K562 (cell line): ENCODE data around the gene EPHA2. TPM values are rescaled to one million over a fixed set of nuclear protein-coding genes. Genes with fewer than 3 reads are reported as not detected.

Source experiments
- BACH1 ChIP-seq: fragments of 200-800 bp; sonication (Bioruptor generic); IDR thresholded peaks from 2 replicates; pipeline ENCODE4 v1.6.1; 2016; ENCODE audit warnings: missing genetic modification characterization, missing compliant biosample characterization
- BCOR ChIP-seq: fragments of 450-650 bp; IDR thresholded peaks from 2 replicates; pipeline ENCODE4 v1.6.1; 2016
- DACH1 ChIP-seq: fragments of 450-650 bp; IDR thresholded peaks from 2 replicates; pipeline ENCODE4 v1.6.1; 2018; ENCODE audit not compliant: partially characterized antibody
- GABPB2 ChIP-seq: fragments of 250-450 bp; sonication (Bioruptor Pico); conservative IDR thresholded peaks from 2 replicates; pipeline ENCODE4 v1.5.1; 2021; ENCODE audit warnings: mild to moderate bottlenecking
- HLTF ChIP-seq: fragments of 450-650 bp; IDR thresholded peaks from 2 replicates; pipeline ENCODE4 v1.6.1; 2016
- KDM4B ChIP-seq, 2 experiments: fragments of 450-650 bp in 1 of 2; sonication (generic) in 1 of 2; IDR thresholded peaks; 2 replicates each; pipeline ENCODE4 v1.6.1; 2016 to 2017; ENCODE audit warnings: borderline replicate concordance in 2 of 2, antibody characterized with exemption in 1 of 2, low read depth in 1 of 2, mild to moderate bottlenecking in 1 of 2
- LARP7 ChIP-seq: fragments of 450-650 bp; IDR thresholded peaks from 2 replicates; pipeline ENCODE4 v1.6.1; 2016
- MBD2 ChIP-seq: sonication (generic); IDR thresholded peaks from 2 replicates; pipeline ENCODE4 v1.6.1; 2016; ENCODE audit warnings: low read depth, borderline replicate concordance
- SRSF9 ChIP-seq: fragments of 200-400 bp; formaldehyde crosslinking; IDR thresholded peaks from 2 replicates; pipeline ENCODE4 v1.6.1; 2017; ENCODE audit warnings: low read depth, low read length, borderline replicate concordance
- ZFP36 ChIP-seq: fragments of 150-350 bp; IDR thresholded peaks from 2 replicates; pipeline ENCODE4 v1.6.1; 2018; ENCODE audit warnings: low read length, low read depth; ENCODE audit not compliant: partially characterized antibody
- ZNF175 ChIP-seq: fragments of 200-800 bp; sonication (Bioruptor generic); IDR thresholded peaks from 2 replicates; pipeline ENCODE4 v1.6.1; 2016; ENCODE audit warnings: low read depth, mild to moderate bottlenecking, missing genetic modification characterization, missing compliant biosample characterization
- ZNF184 ChIP-seq: sonication (generic); formaldehyde crosslinking; IDR thresholded peaks from 2 replicates; pipeline ENCODE4 v1.5.0; 2020; ENCODE audit warnings: missing genetic modification reagents
- ZNF586 ChIP-seq: fragments of 450-650 bp; formaldehyde crosslinking; conservative IDR thresholded peaks from 2 replicates; pipeline ENCODE4 v1.4.0; 2020; ENCODE audit warnings: mild to moderate bottlenecking, moderate library complexity
- polyA plus RNA-seq, 8 experiments: library from polyadenylated mRNA; depleted of rRNA in 4 of 8; stranded (reverse) in 5 of 8; unstranded in 3 of 8; fragments of >200 nt; fragmentation: Nextera tagmentation in 2 of 8; fragmentation: Illumina TruSeq in 1 of 8; extraction: Ambion mirVana in 2 of 8; extraction: Trizol in 1 of 8; gene quantifications; 2 replicates each; pipeline versions ENCODE4 v1.2.1 to v1.2.3, GENCODE V29; 2011 to 2014; ENCODE audit warnings: inconsistent platforms in 1 of 8, missing spikeins in 1 of 8
- total RNA-seq, 7 experiments: library from RNA; depleted of rRNA in 6 of 7; stranded (reverse); fragments of >200 nt in 6 of 7; fragmentation: Illumina TruSeq in 2 of 7; extraction: Trizol in 2 of 7; gene quantifications; 2 replicates each; pipeline versions ENCODE4 v1.2.1 to v1.2.3, GENCODE V29; 2011 to 2021; ENCODE audit warnings: low replicate concordance in 1 of 7
- TF ChIP-seq, protein P1 (sequence below): fragments of 200-800 bp; sonication (Bioruptor generic); IDR thresholded peaks from 2 replicates; pipeline ENCODE4 v1.6.1; 2016; ENCODE audit warnings: missing genetic modification characterization, missing compliant biosample characterization
- TF ChIP-seq, protein P2 (sequence below), 2 experiments: fragments of 450-650 bp in 1 of 2; sonication (generic) in 1 of 2; formaldehyde crosslinking in 1 of 2; IDR thresholded peaks; 2 replicates each; pipeline versions ENCODE4 v1.7.1 to v1.9.0; 2016 to 2022; ENCODE audit warnings: inconsistent platforms in 1 of 2, mild to moderate bottlenecking in 1 of 2, missing genetic modification reagents in 1 of 2

The EPHA2 gene
- total and polyA plus RNA-seq, 9 of the 15 experiments (the other 6 are each of a cell fraction or from before 2014, with no cell fraction given): 0.04 to 0.40 (median 0.07) TPM; not detected in 4

DNA sequence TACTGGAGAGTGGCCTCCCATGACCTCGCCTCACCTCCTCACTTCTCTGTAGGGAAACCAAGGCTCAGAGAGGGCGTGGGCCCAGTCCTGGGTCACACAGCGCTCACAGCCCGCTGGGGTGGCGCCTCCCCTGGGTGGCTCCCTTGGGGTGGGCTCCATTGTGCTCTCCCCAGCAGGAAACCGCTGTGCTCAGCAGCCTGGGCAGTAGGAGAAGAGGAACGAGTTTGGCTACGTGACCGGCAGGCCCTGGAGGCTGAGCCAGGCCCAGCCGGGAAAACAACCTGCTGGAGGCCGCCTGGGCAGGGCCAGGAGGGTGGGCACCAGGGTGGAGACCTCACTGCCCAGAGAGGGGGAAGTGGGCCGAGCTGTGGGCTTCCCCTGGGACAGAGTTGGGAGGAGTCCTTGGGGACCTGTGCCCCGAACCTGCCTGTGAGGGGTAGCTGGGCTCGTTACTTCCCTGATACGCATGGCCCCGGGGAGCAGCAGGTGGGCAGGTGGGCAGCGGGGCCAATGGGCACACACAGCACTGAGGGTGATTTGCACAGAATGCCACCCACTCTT is 67.4 kb downstream of the EPHA2 start (continued):
- TF ChIP-seq, protein P1, sequence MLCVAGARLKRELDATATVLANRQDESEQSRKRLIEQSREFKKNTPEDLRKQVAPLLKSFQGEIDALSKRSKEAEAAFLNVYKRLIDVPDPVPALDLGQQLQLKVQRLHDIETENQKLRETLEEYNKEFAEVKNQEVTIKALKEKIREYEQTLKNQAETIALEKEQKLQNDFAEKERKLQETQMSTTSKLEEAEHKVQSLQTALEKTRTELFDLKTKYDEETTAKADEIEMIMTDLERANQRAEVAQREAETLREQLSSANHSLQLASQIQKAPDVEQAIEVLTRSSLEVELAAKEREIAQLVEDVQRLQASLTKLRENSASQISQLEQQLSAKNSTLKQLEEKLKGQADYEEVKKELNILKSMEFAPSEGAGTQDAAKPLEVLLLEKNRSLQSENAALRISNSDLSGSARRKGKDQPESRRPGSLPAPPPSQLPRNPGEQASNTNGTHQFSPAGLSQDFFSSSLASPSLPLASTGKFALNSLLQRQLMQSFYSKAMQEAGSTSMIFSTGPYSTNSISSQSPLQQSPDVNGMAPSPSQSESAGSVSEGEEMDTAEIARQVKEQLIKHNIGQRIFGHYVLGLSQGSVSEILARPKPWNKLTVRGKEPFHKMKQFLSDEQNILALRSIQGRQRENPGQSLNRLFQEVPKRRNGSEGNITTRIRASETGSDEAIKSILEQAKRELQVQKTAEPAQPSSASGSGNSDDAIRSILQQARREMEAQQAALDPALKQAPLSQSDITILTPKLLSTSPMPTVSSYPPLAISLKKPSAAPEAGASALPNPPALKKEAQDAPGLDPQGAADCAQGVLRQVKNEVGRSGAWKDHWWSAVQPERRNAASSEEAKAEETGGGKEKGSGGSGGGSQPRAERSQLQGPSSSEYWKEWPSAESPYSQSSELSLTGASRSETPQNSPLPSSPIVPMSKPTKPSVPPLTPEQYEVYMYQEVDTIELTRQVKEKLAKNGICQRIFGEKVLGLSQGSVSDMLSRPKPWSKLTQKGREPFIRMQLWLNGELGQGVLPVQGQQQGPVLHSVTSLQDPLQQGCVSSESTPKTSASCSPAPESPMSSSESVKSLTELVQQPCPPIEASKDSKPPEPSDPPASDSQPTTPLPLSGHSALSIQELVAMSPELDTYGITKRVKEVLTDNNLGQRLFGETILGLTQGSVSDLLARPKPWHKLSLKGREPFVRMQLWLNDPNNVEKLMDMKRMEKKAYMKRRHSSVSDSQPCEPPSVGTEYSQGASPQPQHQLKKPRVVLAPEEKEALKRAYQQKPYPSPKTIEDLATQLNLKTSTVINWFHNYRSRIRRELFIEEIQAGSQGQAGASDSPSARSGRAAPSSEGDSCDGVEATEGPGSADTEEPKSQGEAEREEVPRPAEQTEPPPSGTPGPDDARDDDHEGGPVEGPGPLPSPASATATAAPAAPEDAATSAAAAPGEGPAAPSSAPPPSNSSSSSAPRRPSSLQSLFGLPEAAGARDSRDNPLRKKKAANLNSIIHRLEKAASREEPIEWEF (CRISPR knock-in tag): no peak
- TF ChIP-seq, protein P2, sequence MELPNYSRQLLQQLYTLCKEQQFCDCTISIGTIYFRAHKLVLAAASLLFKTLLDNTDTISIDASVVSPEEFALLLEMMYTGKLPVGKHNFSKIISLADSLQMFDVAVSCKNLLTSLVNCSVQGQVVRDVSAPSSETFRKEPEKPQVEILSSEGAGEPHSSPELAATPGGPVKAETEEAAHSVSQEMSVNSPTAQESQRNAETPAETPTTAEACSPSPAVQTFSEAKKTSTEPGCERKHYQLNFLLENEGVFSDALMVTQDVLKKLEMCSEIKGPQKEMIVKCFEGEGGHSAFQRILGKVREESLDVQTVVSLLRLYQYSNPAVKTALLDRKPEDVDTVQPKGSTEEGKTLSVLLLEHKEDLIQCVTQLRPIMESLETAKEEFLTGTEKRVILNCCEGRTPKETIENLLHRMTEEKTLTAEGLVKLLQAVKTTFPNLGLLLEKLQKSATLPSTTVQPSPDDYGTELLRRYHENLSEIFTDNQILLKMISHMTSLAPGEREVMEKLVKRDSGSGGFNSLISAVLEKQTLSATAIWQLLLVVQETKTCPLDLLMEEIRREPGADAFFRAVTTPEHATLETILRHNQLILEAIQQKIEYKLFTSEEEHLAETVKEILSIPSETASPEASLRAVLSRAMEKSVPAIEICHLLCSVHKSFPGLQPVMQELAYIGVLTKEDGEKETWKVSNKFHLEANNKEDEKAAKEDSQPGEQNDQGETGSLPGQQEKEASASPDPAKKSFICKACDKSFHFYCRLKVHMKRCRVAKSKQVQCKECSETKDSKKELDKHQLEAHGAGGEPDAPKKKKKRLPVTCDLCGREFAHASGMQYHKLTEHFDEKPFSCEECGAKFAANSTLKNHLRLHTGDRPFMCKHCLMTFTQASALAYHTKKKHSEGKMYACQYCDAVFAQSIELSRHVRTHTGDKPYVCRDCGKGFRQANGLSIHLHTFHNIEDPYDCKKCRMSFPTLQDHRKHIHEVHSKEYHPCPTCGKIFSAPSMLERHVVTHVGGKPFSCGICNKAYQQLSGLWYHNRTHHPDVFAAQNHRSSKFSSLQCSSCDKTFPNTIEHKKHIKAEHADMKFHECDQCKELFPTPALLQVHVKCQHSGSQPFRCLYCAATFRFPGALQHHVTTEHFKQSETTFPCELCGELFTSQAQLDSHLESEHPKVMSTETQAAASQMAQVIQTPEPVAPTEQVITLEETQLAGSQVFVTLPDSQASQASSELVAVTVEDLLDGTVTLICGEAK (IDR thresholded peaks at IDR 0.05): no peak
- TF ChIP-seq, protein P2 (CRISPR knock-in tag; IDR thresholded peaks at IDR 0.05): no peak
- TF ChIP-seq ZNF184 (CRISPR knock-in tag): no peak
- no peak for TF ChIP-seq MBD2
- TF ChIP-seq KDM4B (IDR thresholded peaks at IDR 0.05; ENCODE audit: borderline replicate concordance in 2 of 2, low read depth in 1 of 2): no peak
- TF ChIP-seq GABPB2 (CRISPR knock-in tag): no peak
- TF ChIP-seq ZFP36: peak; percentile 82
- no peak for TF ChIP-seq LARP7
- peak; percentile 77 for TF ChIP-seq BCOR
- TF ChIP-seq HLTF: no peak
- no peak for TF ChIP-seq BACH1 (tag)
- TF ChIP-seq ZNF586 (CRISPR knock-in tag): no peak
- no peak for TF ChIP-seq DACH1
- TF ChIP-seq ZNF175 (CRISPR knock-in tag): no peak
- no peak for TF ChIP-seq SRSF9
